ENCODE measurements around the gene LZIC.

- TF ChIP-seq CTCF (conservative IDR thresholded peaks at IDR 0.05 in 1 of 2, IDR thresholded peaks at IDR 0.05 in 1 of 2; ENCODE audit: extremely low read depth in 1 of 2, insufficient read depth in 1 of 2, low read depth in 1 of 2, low read length in 2 of 2) = no peak
- no peak for TF ChIP-seq EZH2 (IDR thresholded peaks at IDR 0.05; ENCODE audit: borderline replicate concordance, low read length)
These were observed 35.8 kb downstream of the LZIC start for GRCh38 chr1:9907441-9907840.

Measured in mammary epithelial cell (primary cell).